ENCODE results near the gene STX8.
A peak's percentile ranks its signal among the peaks of the same experiment; 100 is the strongest.

STX8 gene

GRCh38 chr17:9435165-9435564 lies 140.5 kb downstream of the STX8 start:
- no peak for DNase-seq

- DNase-seq: no peak
Measured at GRCh38 chr17:9434642-9435057, 141.0 kb downstream of the STX8 start.

GRCh38 chr17:9432934-9433421 lies 142.6 kb downstream of the STX8 start:
- DNase-seq: no peak

GRCh38 chr17:9432134-9432885 lies 143.3 kb downstream of the STX8 start:
- no peak for DNase-seq

- no peak for DNase-seq
Measured at GRCh38 chr17:9431620-9432019, 144.0 kb downstream of the STX8 start.

GRCh38 chr17:9427465-9428315 lies 147.9 kb downstream of the STX8 start:
- DNase-seq: no peak

GRCh38 chr17:9424071-9424640 lies 151.5 kb downstream of the STX8 start:
- DNase-seq: no peak

- no peak for DNase-seq
Measured at GRCh38 chr17:9421525-9421924, 154.1 kb downstream of the STX8 start.

- DNase-seq: no peak
Measured at GRCh38 chr17:9419932-9420453, 155.6 kb downstream of the STX8 start.

- DNase-seq: no peak
Measured at GRCh38 chr17:9414471-9414870, 161.1 kb downstream of the STX8 start.

- DNase-seq: no peak
Measured at GRCh38 chr17:9410737-9411136, 164.9 kb downstream of the STX8 start.

- no peak for DNase-seq
Measured at GRCh38 chr17:9410301-9410700, 165.3 kb downstream of the STX8 start.

GRCh38 chr17:9409878-9410277 lies 165.7 kb downstream of the STX8 start:
- no peak for DNase-seq

- DNase-seq: no peak
Measured at GRCh38 chr17:9408868-9409829, 166.5 kb downstream of the STX8 start.

GRCh38 chr17:9408381-9408780 lies 167.2 kb downstream of the STX8 start:
- no peak for DNase-seq

- no peak for DNase-seq
Measured at GRCh38 chr17:9406046-9406606, 169.5 kb downstream of the STX8 start.

GRCh38 chr17:9403257-9403656 lies 172.4 kb downstream of the STX8 start:
- peak; percentile 60 for DNase-seq

- DNase-seq: peak; percentile 47
Measured at GRCh38 chr17:9402590-9403199, 172.9 kb downstream of the STX8 start.

GRCh38 chr17:9401434-9401833 lies 174.2 kb downstream of the STX8 start:
- no peak for DNase-seq

- DNase-seq: peak; percentile 98
Measured at GRCh38 chr17:9389111-9389527, 186.5 kb downstream of the STX8 start.

GRCh38 chr17:9386401-9386800 lies 189.2 kb downstream of the STX8 start:
- DNase-seq: no peak

All from inflammatory macrophage treated with lipopolysaccharide for 4 hours (primary cell).